GM19023 (cell line): ENCODE measurements around the gene XAF1.
"Not testable (repeated sequence)": the region's sequence is repeated elsewhere in the genome, so short reads cannot be mapped to it uniquely, and the experiment has no call there.

ENCODE experiments used
- ATAC-seq: cut with Tn5 transposase; IDR thresholded peaks from one replicate; pipeline ENCODE4 v1.9.1; 2021; ENCODE audit warnings: mild to moderate bottlenecking, moderate library complexity; ENCODE audit not compliant: unreplicated experiment

Gene XAF1

GRCh38 chr17:6797718-6798351 is 42.0 kb downstream of the XAF1 start:
- ATAC-seq: no peak

GRCh38 chr17:6799738-6800137 is 43.9 kb downstream of the XAF1 start:
- ATAC-seq: no peak

- no peak for ATAC-seq
Measured at GRCh38 chr17:6800422-6801027, 44.7 kb downstream of the XAF1 start.

GRCh38 chr17:6811510-6811909 is 55.7 kb downstream of the XAF1 start:
- no peak for ATAC-seq

GRCh38 chr17:6812295-6812694 is 56.4 kb downstream of the XAF1 start:
- no peak for ATAC-seq

GRCh38 chr17:6815775-6816174 is 59.9 kb downstream of the XAF1 start:
- ATAC-seq: no peak

- ATAC-seq: not testable (repeated sequence)
Measured at GRCh38 chr17:6816368-6816767, 60.5 kb downstream of the XAF1 start.

GRCh38 chr17:6818938-6819337 is 63.1 kb downstream of the XAF1 start:
- ATAC-seq: no peak

GRCh38 chr17:6823011-6823442 is 67.2 kb downstream of the XAF1 start:
- ATAC-seq: no peak
